Measurements from ENCODE around the gene EPB41L4B. TPM values are rescaled to one million over a fixed set of nuclear protein-coding genes. Genes with fewer than 3 reads are reported as not detected.
A peak's percentile ranks its signal among the peaks of the same experiment; 100 is the strongest.

Gene EPB41L4B
- total RNA-seq, 6 experiments from 2014 or later = 0.33 to 0.37 (median 0.35) TPM; not detected in 2

- no peak for TF ChIP-seq CTCF (IDR thresholded peaks at IDR 0.05)
- no peak for DNase-seq
- Mint-ChIP-seq H3K27ac (no peak overlapping the region), H3K4me1 (ENCODE audit: low read depth) (peaks cover 11% of the 10 kb centered on the region), H3K27me3 (ENCODE audit: insufficient read depth) (peaks cover 16% of the 10 kb centered on the region), H3K36me3 (ENCODE audit: low read depth) (no peaks in the 10 kb centered on the region), H3K4me3 (no peak overlapping the region), H3K9me3 (no peaks in the 10 kb centered on the region)
Measured at GRCh38 chr9:109191746-109192145, 129.1 kb downstream of the EPB41L4B start.

- Mint-ChIP-seq H3K27ac (no peak overlapping the region), H3K4me3 (no peak overlapping the region), H3K9me3 (no peaks in the 10 kb centered on the region), H3K27me3 (ENCODE audit: insufficient read depth) (peaks cover 16% of the 10 kb centered on the region), H3K4me1 (ENCODE audit: low read depth) (peaks cover 11% of the 10 kb centered on the region), H3K36me3 (ENCODE audit: low read depth) (no peaks in the 10 kb centered on the region)
- no peak for TF ChIP-seq CTCF (IDR thresholded peaks at IDR 0.05)
- no peak for DNase-seq
Measured at GRCh38 chr9:109190151-109190550, 130.7 kb downstream of the EPB41L4B start.

- Mint-ChIP-seq H3K27me3 (ENCODE audit: insufficient read depth) (peaks cover 3% of the 10 kb centered on the region), H3K4me1 (ENCODE audit: low read depth) (peaks cover 6% of the 10 kb centered on the region; the same call in 1 of the 2 replicates), H3K4me3 (no peak overlapping the region), H3K27ac (no peak overlapping the region), H3K36me3 (ENCODE audit: low read depth) (no peaks in the 10 kb centered on the region), H3K9me3 (no peaks in the 10 kb centered on the region)
- DNase-seq = no peak
- no peak for TF ChIP-seq CTCF (IDR thresholded peaks at IDR 0.05)
Measured at GRCh38 chr9:109186857-109187520, 133.9 kb downstream of the EPB41L4B start.

- Mint-ChIP-seq H3K36me3 (ENCODE audit: low read depth) (no peaks in the 10 kb centered on the region), H3K9me3 (no peaks in the 10 kb centered on the region), H3K27me3 (ENCODE audit: insufficient read depth) (peaks cover 18% of the 10 kb centered on the region), H3K27ac (no peak overlapping the region), H3K4me1 (ENCODE audit: low read depth) (no peaks in the 10 kb centered on the region), H3K4me3 (no peak overlapping the region)
- DNase-seq = peak; percentile 4
- TF ChIP-seq CTCF (IDR thresholded peaks at IDR 0.05) = peak; percentile 73
Measured at GRCh38 chr9:109182940-109183798, 137.7 kb downstream of the EPB41L4B start.

GRCh38 chr9:109182550-109182939 is 138.3 kb downstream of the EPB41L4B start:
- Mint-ChIP-seq H3K27ac (no peak overlapping the region), H3K36me3 (ENCODE audit: low read depth) (no peaks in the 10 kb centered on the region), H3K27me3 (ENCODE audit: insufficient read depth) (peaks cover 20% of the 10 kb centered on the region), H3K4me1 (ENCODE audit: low read depth) (no peaks in the 10 kb centered on the region), H3K9me3 (no peaks in the 10 kb centered on the region), H3K4me3 (no peak overlapping the region)
- no peak for DNase-seq
- no peak for TF ChIP-seq CTCF (IDR thresholded peaks at IDR 0.05)

Measured in HFFc6 (cell line).